Glutamatergic neuron (in vitro differentiated cells): ENCODE measurements around the gene KRTAP29-1. TPM values are rescaled to one million over a fixed set of nuclear protein-coding genes. Genes with fewer than 3 reads are reported as not detected.
"Not testable (repeated sequence)": the region's sequence is repeated elsewhere in the genome, so short reads cannot be mapped to it uniquely, and the experiment has no call there.

Experiments
- DNase-seq: peaks from one replicate; pipeline ENCODE4 v3.0.0; 2022
- H3K27ac Mint-ChIP-seq: one replicate; pipeline ENCODE4 v1.8.0; 2020; ENCODE audit warnings: mild to moderate bottlenecking, mixed read lengths, inconsistent platforms; ENCODE audit not compliant: unreplicated experiment
- H3K27me3 Mint-ChIP-seq: one replicate; pipeline ENCODE4 v1.8.0; 2020; ENCODE audit warnings: mild to moderate bottlenecking, moderate library complexity, mixed read lengths, inconsistent platforms; ENCODE audit not compliant: unreplicated experiment
- H3K36me3 Mint-ChIP-seq: one replicate; pipeline ENCODE4 v1.8.0; 2020; ENCODE audit warnings: mild to moderate bottlenecking, mixed read lengths, inconsistent platforms; ENCODE audit not compliant: unreplicated experiment
- H3K4me1 Mint-ChIP-seq: one replicate; pipeline ENCODE4 v1.8.0; 2020; ENCODE audit warnings: mild to moderate bottlenecking, low read depth, mixed read lengths, inconsistent platforms; ENCODE audit not compliant: unreplicated experiment
- H3K4me3 Mint-ChIP-seq: one replicate; pipeline ENCODE4 v1.8.0; 2020; ENCODE audit warnings: mild to moderate bottlenecking, mixed read lengths, inconsistent platforms; ENCODE audit not compliant: unreplicated experiment
- H3K9me3 Mint-ChIP-seq: one replicate; pipeline ENCODE4 v1.8.0; 2020; ENCODE audit warnings: mild to moderate bottlenecking, moderate library complexity, mixed read lengths, inconsistent platforms; ENCODE audit not compliant: unreplicated experiment
- total RNA-seq: library from RNA; stranded (reverse); fragmentation: NEBNext Ultra II Directional; extraction: Animal tissue kit (Norgen Biotek cat#: 25700); gene quantifications from one replicate; pipeline ENCODE4 v1.2.1, GENCODE V29; 2021; ENCODE audit not compliant: unreplicated experiment
- TF ChIP-seq, protein P1 (sequence below): fragments of 200-600 bp; sonication (generic); IDR thresholded peaks from one replicate; pipeline ENCODE4 v1.5.0; 2021; ENCODE audit not compliant: partially characterized antibody, unreplicated experiment

The KRTAP29-1 gene
- total RNA-seq, 1 donor from 2014 or later: not detected

DNA sequence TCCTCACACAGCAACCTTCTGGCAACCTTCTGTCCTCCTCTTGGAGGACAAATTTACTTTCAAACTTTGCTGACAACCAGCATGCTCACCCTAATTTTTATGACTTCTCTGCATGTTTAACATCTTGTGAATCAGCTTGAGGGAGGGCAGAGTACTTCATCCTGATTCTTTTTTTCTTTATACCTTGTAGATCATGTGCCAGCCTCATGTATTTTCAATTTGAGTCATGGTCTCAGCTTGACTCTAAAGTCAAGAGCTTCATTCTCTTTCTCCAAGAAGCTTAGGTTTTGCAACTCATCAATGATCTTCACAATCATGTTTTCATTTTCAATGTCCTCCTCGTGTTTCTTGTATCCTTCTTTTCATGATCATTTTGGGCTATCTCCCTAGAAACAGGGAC lies 30.8 kb downstream of the KRTAP29-1 start:
- H3K36me3 Mint-ChIP-seq: no peaks in the 10 kb centered on the region
- peaks cover 4% of the 10 kb centered on the region for H3K27me3 Mint-ChIP-seq
- H3K27ac Mint-ChIP-seq: no peak overlapping the region
- H3K4me1 Mint-ChIP-seq: no peaks in the 10 kb centered on the region
- H3K4me3 Mint-ChIP-seq: no peak overlapping the region
- H3K9me3 Mint-ChIP-seq: no peaks in the 10 kb centered on the region
- TF ChIP-seq, protein P1, sequence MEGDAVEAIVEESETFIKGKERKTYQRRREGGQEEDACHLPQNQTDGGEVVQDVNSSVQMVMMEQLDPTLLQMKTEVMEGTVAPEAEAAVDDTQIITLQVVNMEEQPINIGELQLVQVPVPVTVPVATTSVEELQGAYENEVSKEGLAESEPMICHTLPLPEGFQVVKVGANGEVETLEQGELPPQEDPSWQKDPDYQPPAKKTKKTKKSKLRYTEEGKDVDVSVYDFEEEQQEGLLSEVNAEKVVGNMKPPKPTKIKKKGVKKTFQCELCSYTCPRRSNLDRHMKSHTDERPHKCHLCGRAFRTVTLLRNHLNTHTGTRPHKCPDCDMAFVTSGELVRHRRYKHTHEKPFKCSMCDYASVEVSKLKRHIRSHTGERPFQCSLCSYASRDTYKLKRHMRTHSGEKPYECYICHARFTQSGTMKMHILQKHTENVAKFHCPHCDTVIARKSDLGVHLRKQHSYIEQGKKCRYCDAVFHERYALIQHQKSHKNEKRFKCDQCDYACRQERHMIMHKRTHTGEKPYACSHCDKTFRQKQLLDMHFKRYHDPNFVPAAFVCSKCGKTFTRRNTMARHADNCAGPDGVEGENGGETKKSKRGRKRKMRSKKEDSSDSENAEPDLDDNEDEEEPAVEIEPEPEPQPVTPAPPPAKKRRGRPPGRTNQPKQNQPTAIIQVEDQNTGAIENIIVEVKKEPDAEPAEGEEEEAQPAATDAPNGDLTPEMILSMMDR: no peak
- DNase-seq: no peak

DNA sequence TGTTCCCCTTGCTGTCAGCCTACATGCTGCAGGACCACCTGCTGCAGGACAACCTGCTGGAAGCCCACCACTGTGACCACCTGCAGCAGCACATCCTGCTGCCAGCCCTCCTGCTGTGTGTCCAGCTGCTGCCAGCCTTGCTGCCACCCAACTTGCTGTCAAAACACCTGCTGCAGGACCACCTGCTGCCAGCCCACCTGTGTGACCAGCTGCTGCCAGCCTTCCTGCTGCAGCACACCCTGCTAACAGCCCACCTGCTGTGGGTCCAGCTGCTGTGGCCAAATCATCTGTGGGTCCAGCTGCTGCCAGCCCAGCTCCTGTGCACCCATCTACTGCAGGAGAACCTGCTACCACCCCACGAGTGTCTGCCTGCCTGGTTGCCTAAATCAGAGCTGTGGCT lies 31.3 kb downstream of the KRTAP29-1 start:
- H3K4me1 Mint-ChIP-seq, DNase-seq, H3K4me3 Mint-ChIP-seq, H3K27ac Mint-ChIP-seq, H3K36me3 Mint-ChIP-seq, H3K9me3 Mint-ChIP-seq, H3K27me3 Mint-ChIP-seq: not testable (repeated sequence)

DNA sequence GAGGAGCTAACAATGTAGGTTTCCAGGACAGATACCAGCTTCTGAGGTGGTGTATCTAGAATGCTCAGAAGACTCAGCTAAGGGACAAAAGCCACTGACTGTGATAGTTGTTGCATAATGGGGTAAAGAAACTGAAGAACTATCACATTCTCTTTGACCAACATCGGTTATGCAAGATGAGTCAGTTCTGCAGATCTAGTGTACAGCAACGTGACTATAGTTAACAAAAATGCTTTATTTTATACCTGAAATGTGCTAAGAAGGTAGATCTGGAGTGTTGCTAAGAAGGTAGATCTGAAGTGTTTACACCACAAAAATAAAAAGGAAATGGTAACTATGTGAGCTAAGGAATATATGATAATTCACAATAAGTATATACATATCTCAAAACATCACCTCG lies 34.9 kb downstream of the KRTAP29-1 start:
- no peaks in the 10 kb centered on the region for H3K36me3 Mint-ChIP-seq
- H3K4me3 Mint-ChIP-seq: no peak overlapping the region
- TF ChIP-seq, protein P1: no peak
- H3K27ac Mint-ChIP-seq: no peak overlapping the region
- H3K9me3 Mint-ChIP-seq: peaks cover 1% of the 10 kb centered on the region
- H3K27me3 Mint-ChIP-seq: no peaks in the 10 kb centered on the region
- no peaks in the 10 kb centered on the region for H3K4me1 Mint-ChIP-seq
- no peak for DNase-seq

DNA sequence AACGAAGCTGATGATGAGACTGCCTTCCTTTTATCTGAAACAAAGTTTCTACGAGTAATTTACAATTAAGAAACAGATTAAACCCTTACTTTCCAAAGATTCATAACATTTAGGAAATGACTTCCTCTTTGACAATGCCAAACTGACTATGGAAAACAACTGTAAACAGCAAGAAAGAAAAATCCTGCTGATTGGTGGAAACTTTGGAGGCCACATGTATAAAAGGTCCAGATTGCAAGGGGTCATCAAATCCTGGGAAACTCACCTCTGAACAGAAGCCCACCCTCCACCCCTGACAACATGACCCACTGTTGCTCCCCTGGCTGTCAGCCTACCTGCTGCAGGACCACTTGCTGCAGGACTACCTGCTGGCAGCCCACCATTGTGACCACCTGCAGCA lies 37.6 kb downstream of the KRTAP29-1 start, which contains the start of gene KRTAP9-6:
Gene KRTAP9-6, plus strand, starts transcription at position 301 of the 400 bp plus-strand sequence. Its CDS starts 0 bp downstream, at position 301.
- Mint-ChIP-seq H3K36me3 (no peaks in the 10 kb centered on the region), H3K27ac (no peak within 1 kb of the TSS), H3K9me3 (peaks cover 1% of the 10 kb centered on the region), H3K4me1 (no peaks in the 10 kb centered on the region), H3K4me3 (no peak within 1 kb of the TSS), H3K27me3 (no peaks in the 10 kb centered on the region)
- no peak for DNase-seq
- TF ChIP-seq, protein P1: no peak

DNA sequence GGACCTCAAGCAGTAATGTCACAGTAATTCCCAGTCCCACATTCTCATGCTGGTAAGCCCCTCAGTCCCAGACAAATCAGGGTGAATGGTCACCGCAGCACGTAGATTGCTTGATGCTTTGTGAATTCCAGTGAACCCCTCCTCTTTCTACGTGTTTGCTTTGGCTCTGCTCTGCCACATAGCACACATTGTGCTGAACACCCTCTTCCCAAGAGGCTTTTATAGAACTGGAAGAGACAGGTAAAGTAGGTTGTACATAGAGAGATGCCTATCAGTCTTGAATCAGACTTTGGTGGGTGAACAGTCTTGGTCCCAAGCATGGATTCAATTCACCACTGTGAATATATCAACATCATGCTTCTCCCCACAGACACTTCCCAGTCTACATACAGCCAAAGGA lies 38.1 kb downstream of the KRTAP29-1 start:
- H3K9me3 Mint-ChIP-seq: peaks cover 1% of the 10 kb centered on the region
- H3K4me1 Mint-ChIP-seq: no peaks in the 10 kb centered on the region
- no peaks in the 10 kb centered on the region for H3K36me3 Mint-ChIP-seq
- TF ChIP-seq, protein P1: no peak
- H3K4me3 Mint-ChIP-seq: no peak overlapping the region
- H3K27me3 Mint-ChIP-seq: no peaks in the 10 kb centered on the region
- no peak overlapping the region for H3K27ac Mint-ChIP-seq
- no peak for DNase-seq
